GM18867 (cell line): ENCODE measurements around the gene PARP15.
A peak's percentile ranks its signal among the peaks of the same experiment; 100 is the strongest.
"Not testable (repeated sequence)": the region's sequence is repeated elsewhere in the genome, so short reads cannot be mapped to it uniquely, and the experiment has no call there.

Experiments
- ATAC-seq: cut with Tn5 transposase; IDR thresholded peaks from one replicate; pipeline ENCODE4 v1.9.1; 2021; ENCODE audit warnings: mild to moderate bottlenecking, moderate library complexity; ENCODE audit not compliant: unreplicated experiment

The PARP15 gene

GRCh38 chr3:122661633-122662032, 84.2 kb downstream of the PARP15 start:
- no peak for ATAC-seq

GRCh38 chr3:122662505-122662904, 85.1 kb downstream of the PARP15 start:
- ATAC-seq = no peak

GRCh38 chr3:122665226-122665786, 87.9 kb downstream of the PARP15 start:
- ATAC-seq = no peak

GRCh38 chr3:122665881-122666280, 88.4 kb downstream of the PARP15 start:
- no peak for ATAC-seq

- peak; percentile 93 for ATAC-seq
Measured at GRCh38 chr3:122668930-122669730, 91.7 kb downstream of the PARP15 start.

GRCh38 chr3:122671553-122671952, 94.1 kb downstream of the PARP15 start:
- ATAC-seq = no peak

- no peak for ATAC-seq
Measured at GRCh38 chr3:122674339-122674738, 96.9 kb downstream of the PARP15 start.

GRCh38 chr3:122676759-122677158, 99.3 kb downstream of the PARP15 start:
- no peak for ATAC-seq

- no peak for ATAC-seq
Measured at GRCh38 chr3:122677216-122677615, 99.8 kb downstream of the PARP15 start.

- no peak for ATAC-seq
Measured at GRCh38 chr3:122678506-122678905, 101.1 kb downstream of the PARP15 start.

GRCh38 chr3:122679085-122679881, 101.8 kb downstream of the PARP15 start:
- ATAC-seq = no peak

GRCh38 chr3:122679882-122680474, 102.5 kb downstream of the PARP15 start:
- ATAC-seq = peak; percentile 21

- ATAC-seq = peak; percentile 42
Measured at GRCh38 chr3:122680475-122681283, 103.2 kb downstream of the PARP15 start, which contains the start of gene PARP14. Gene PARP14, plus strand, starts transcription at chr3:122680839. Its CDS starts 45 bp downstream, at chr3:122680884.

GRCh38 chr3:122681284-122681973, 104.0 kb downstream of the PARP15 start:
- ATAC-seq = no peak

GRCh38 chr3:122681974-122682409, 104.5 kb downstream of the PARP15 start:
- ATAC-seq = no peak

- ATAC-seq = not testable (repeated sequence)
Measured at GRCh38 chr3:122682778-122683411, 105.4 kb downstream of the PARP15 start.

GRCh38 chr3:122687298-122687697, 109.8 kb downstream of the PARP15 start:
- no peak for ATAC-seq
